Suprapubic skin (tissue), 4 donors: Measurements from ENCODE around the gene ITPRID2. TPM values are rescaled to one million over a fixed set of nuclear protein-coding genes. Genes with fewer than 3 reads are reported as not detected.

Experiments used
- DNase-seq, 2 donors: peaks; one replicate each; pipeline ENCODE4 v3.0.0-alpha.2; 2019; ENCODE audit warnings: low spot score in 2 of 2
- H3K27ac ChIP-seq: fragments of 200-600 bp; sonication (generic); one replicate; pipeline ENCODE4 v1.5.1; 2019
- H3K27me3 ChIP-seq: fragments of 200-600 bp; sonication (generic); one replicate; pipeline ENCODE4 v1.5.1; 2019
- H3K36me3 ChIP-seq: fragments of 200-600 bp; sonication (generic); one replicate; pipeline ENCODE4 v1.5.1; 2019
- H3K4me1 ChIP-seq: fragments of 200-600 bp; sonication (generic); one replicate; pipeline ENCODE4 v1.5.1; 2019
- H3K4me3 ChIP-seq: fragments of 200-600 bp; sonication (generic); one replicate; pipeline ENCODE4 v1.5.1; 2019; ENCODE audit warnings: mild to moderate bottlenecking
- H3K9me3 ChIP-seq: fragments of 200-600 bp; sonication (generic); one replicate; pipeline ENCODE4 v1.5.1; 2019
- EP300 ChIP-seq: sonication (generic); formaldehyde crosslinking; IDR thresholded peaks from one replicate; pipeline ENCODE4 v1.6.1; 2017; ENCODE audit warnings: antibody characterized with exemption
- POLR2A ChIP-seq, 2 donors: fragments of 450-650 bp; IDR thresholded peaks; one replicate each; pipeline ENCODE4 v1.6.1; 2017; ENCODE audit warnings: antibody characterized with exemption in 2 of 2, mild to moderate bottlenecking in 2 of 2, moderate library complexity in 2 of 2
- POLR2AphosphoS5 ChIP-seq, 3 donors: sonication (generic); formaldehyde crosslinking; IDR thresholded peaks; one replicate each; pipeline ENCODE4 v1.6.1; 2017; ENCODE audit warnings: antibody characterized with exemption in 3 of 3
- WGBS: methylation state at CpG from one replicate; pipeline ENCODE4 v1.1.5; 2018; 5-methylcytosine and 5-hydroxymethylcytosine counted together
- total RNA-seq, 4 donors: library from RNA; depleted of rRNA; stranded (reverse); fragments of >200 nt; gene quantifications; one replicate each; pipeline ENCODE4 v1.1.0, GENCODE V29; 2016
- TF ChIP-seq, protein P1 (sequence below), 2 donors: fragments of 200-600 bp in 1 of 2; fragments of 450-650 bp in 1 of 2; sonication (generic) in 1 of 2; IDR thresholded peaks; one replicate each; pipeline ENCODE4 v1.5.1; 2016 to 2019; ENCODE audit warnings: antibody characterized with exemption in 2 of 2, mild to moderate bottlenecking in 1 of 2, moderate library complexity in 1 of 2

The ITPRID2 gene
- total RNA-seq, 4 donors from 2014 or later: 172 to 288 (median 242) TPM

DNA sequence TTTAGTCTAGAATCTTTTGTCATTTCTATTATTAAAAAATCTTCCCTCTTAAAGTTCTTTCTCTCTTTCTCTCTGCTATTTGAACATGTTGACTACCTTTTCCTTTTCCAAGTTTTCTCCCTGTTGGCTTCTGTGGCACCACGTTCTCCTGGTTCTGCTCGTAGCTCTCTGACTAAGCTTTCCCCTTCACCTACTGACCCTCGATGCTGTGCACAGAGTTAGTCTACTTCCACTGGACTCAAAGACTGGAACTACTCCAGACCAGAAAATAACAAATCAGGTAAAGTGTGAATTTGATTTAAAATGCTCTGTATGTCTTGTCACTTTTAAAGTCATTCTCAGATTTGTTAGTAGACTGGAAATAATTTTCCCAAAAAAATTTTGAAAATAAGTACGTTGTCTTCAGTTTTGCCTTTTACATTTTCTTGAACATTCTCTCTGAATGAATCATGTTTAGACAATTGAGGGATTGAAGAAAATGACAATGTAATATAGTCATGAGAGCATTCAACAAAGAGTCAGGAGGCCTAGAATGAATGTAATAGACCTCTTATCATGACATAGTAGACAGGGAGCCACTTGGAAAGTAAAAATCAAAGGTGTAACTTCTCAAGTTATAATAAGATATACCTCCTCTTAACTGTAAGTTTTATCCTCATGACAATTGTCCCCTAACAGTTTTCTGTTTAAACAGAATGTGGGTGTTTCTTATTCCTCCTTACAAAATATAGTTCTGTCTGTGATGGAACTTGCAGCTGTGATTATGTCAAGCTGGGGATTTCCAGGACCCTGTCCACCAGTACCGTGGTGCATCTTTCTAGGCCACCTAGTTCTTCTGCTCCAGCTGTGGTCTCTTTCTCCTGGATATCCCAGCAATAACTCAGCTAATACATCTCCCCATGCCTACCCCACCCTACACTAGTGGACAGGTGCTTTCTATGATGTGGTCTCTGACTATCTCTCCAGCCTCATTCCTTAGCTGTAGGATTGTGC is 25.5 kb downstream of the ITPRID2 start:
- H3K27ac ChIP-seq: no peak overlapping the region
- no peak overlapping the region for H3K4me3 ChIP-seq
- DNase-seq: no peak
- no peaks in the 10 kb centered on the region for H3K9me3 ChIP-seq
- H3K4me1 ChIP-seq: no peaks in the 10 kb centered on the region
- H3K36me3 ChIP-seq: peaks cover 79% of the 10 kb centered on the region
- WGBS: 68% methylated on average over 5 of the region's 5 CpGs
- no peaks in the 10 kb centered on the region for H3K27me3 ChIP-seq
- TF ChIP-seq, protein P1, sequence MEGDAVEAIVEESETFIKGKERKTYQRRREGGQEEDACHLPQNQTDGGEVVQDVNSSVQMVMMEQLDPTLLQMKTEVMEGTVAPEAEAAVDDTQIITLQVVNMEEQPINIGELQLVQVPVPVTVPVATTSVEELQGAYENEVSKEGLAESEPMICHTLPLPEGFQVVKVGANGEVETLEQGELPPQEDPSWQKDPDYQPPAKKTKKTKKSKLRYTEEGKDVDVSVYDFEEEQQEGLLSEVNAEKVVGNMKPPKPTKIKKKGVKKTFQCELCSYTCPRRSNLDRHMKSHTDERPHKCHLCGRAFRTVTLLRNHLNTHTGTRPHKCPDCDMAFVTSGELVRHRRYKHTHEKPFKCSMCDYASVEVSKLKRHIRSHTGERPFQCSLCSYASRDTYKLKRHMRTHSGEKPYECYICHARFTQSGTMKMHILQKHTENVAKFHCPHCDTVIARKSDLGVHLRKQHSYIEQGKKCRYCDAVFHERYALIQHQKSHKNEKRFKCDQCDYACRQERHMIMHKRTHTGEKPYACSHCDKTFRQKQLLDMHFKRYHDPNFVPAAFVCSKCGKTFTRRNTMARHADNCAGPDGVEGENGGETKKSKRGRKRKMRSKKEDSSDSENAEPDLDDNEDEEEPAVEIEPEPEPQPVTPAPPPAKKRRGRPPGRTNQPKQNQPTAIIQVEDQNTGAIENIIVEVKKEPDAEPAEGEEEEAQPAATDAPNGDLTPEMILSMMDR (IDR thresholded peaks at IDR 0.05): no peak
- TF ChIP-seq EP300 (no peak), POLR2AphosphoS5 (IDR thresholded peaks at IDR 0.05) (no peak), POLR2A (IDR thresholded peaks at IDR 0.05) (no peak)

GRCh38 chr2:181918188-181918587 is 26.7 kb downstream of the ITPRID2 start:
- H3K36me3 ChIP-seq: peaks cover 83% of the 10 kb centered on the region
- DNase-seq: no peak
- no peaks in the 10 kb centered on the region for H3K4me1 ChIP-seq
- no peaks in the 10 kb centered on the region for H3K9me3 ChIP-seq
- WGBS: 83% methylated on average over 5 of the region's 5 CpGs
- no peak overlapping the region for H3K4me3 ChIP-seq
- no peak for TF ChIP-seq EP300
- H3K27me3 ChIP-seq: no peaks in the 10 kb centered on the region
- H3K27ac ChIP-seq: no peak overlapping the region

DNA sequence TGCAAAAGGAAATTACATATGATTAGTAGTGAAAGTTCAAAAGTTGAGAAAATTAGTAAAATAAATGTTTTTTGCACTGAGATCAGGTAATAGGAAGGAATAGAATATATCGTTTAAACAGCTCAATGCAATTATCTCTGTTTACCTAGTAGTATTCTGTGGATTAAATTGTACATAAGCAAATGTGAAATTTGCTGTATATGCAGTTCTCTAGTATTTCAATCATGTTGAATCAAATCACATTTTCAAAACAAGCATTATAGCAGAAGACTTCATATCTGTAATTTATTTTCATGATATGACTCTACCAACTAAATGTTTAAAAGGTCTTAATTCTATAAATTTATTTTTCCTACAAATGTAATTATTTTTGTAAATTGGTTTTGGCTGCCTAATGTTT is 31.6 kb downstream of the ITPRID2 start:
- no peak overlapping the region for H3K27ac ChIP-seq
- no peaks in the 10 kb centered on the region for H3K9me3 ChIP-seq
- WGBS: 88% methylated on average over 1 of the region's 1 CpG
- H3K27me3 ChIP-seq: no peaks in the 10 kb centered on the region
- peaks cover 66% of the 10 kb centered on the region for H3K36me3 ChIP-seq
- DNase-seq: no peak
- TF ChIP-seq, protein P1 (IDR thresholded peaks at IDR 0.05): no peak
- H3K4me1 ChIP-seq: peaks cover 10% of the 10 kb centered on the region
- no peak overlapping the region for H3K4me3 ChIP-seq

- no peak overlapping the region for H3K27ac ChIP-seq
- H3K4me3 ChIP-seq: no peak overlapping the region
- 41% methylated on average over 2 of the region's 2 CpGs for WGBS
- no peaks in the 10 kb centered on the region for H3K27me3 ChIP-seq
- no peak for DNase-seq
- TF ChIP-seq POLR2AphosphoS5 (IDR thresholded peaks at IDR 0.05) (no peak), POLR2A (IDR thresholded peaks at IDR 0.05) (no peak), EP300 (no peak)
- TF ChIP-seq, protein P1 (IDR thresholded peaks at IDR 0.05): no peak
- H3K9me3 ChIP-seq: no peaks in the 10 kb centered on the region
- H3K36me3 ChIP-seq: peaks cover 63% of the 10 kb centered on the region
- H3K4me1 ChIP-seq: peaks cover 10% of the 10 kb centered on the region
Measured at GRCh38 chr2:181924336-181924735, 32.8 kb downstream of the ITPRID2 start.

GRCh38 chr2:181934694-181935093 is 43.2 kb downstream of the ITPRID2 start:
- 97% methylated on average over 5 of the region's 5 CpGs for WGBS

More at GRCh38 chr2:181934694-181935093, 43.2 kb downstream of the ITPRID2 start:
- H3K4me3 ChIP-seq: no peak overlapping the region
- peaks cover 13% of the 10 kb centered on the region for H3K36me3 ChIP-seq
- no peak overlapping the region for H3K27ac ChIP-seq
- TF ChIP-seq POLR2A (IDR thresholded peaks at IDR 0.05) (no peak), POLR2AphosphoS5 (IDR thresholded peaks at IDR 0.05) (no peak), EP300 (no peak)
- TF ChIP-seq, protein P1 (IDR thresholded peaks at IDR 0.05): no peak
- H3K4me1 ChIP-seq: no peaks in the 10 kb centered on the region
- no peaks in the 10 kb centered on the region for H3K9me3 ChIP-seq
- DNase-seq: no peak
- H3K27me3 ChIP-seq: no peaks in the 10 kb centered on the region
